GM18507 (cell line): ENCODE data around the gene GPR151.

Experiments used
- DNase-seq: peaks from one replicate; pipeline ENCODE4 v3.0.0; 2011; ENCODE audit warnings: low read depth; ENCODE audit not compliant: insufficient read length; ENCODE audit errors: extremely low spot score
- FAIRE-seq: peaks from 2 replicates; lab custom pipeline; 2011; peaks lifted over from hg19 to GRCh38; lab: Jason Lieb, UNC

The GPR151 gene

GRCh38 chr5:146466521-146467349, 49.3 kb downstream of the GPR151 start:
- DNase-seq (no peak), FAIRE-seq (no peak)

- FAIRE-seq (no peak), DNase-seq (no peak)
Observed at GRCh38 chr5:146463446-146463845, 52.5 kb downstream of the GPR151 start.
